Spleen (tissue), 11 donors: ENCODE measurements around the gene TM9SF3. TPM values are rescaled to one million over a fixed set of nuclear protein-coding genes. Genes with fewer than 3 reads are reported as not detected.

ENCODE experiments used
- DNase-seq: peaks from one replicate; pipeline ENCODE4 v3.0.0-alpha.2; 2020
- H3K27ac ChIP-seq, 8 donors: fragments of 200-600 bp; sonication (generic) in 7 of 8; 1 replicate in 4 of 8; 2 replicates in 4 of 8; pipeline versions ENCODE4 v1.5.0 to v1.8.0; 2016 to 2021; ENCODE audit warnings: inconsistent platforms in 4 of 8, mild to moderate bottlenecking in 4 of 8, moderate library complexity in 1 of 8
- H3K27me3 ChIP-seq, 7 donors: fragments of 200-600 bp; sonication (generic) in 6 of 7; replicated peaks in 1 of 7; 1 replicate in 4 of 7; 2 replicates in 3 of 7; pipeline versions ENCODE4 v1.5.0 to v1.8.0; 2016 to 2021; ENCODE audit warnings: inconsistent platforms in 3 of 7, mild to moderate bottlenecking in 1 of 7
- H3K36me3 ChIP-seq, 6 donors: fragments of 200-600 bp; sonication (generic) in 5 of 6; 1 replicate in 4 of 6; 2 replicates in 2 of 6; pipeline versions ENCODE4 v1.5.0 to v1.8.0; 2016 to 2021; ENCODE audit warnings: inconsistent platforms in 2 of 6
- H3K4me1 ChIP-seq, 6 donors: fragments of 200-600 bp; sonication (generic) in 5 of 6; 1 replicate in 3 of 6; 2 replicates in 3 of 6; pipeline versions ENCODE4 v1.5.0 to v1.8.0; 2016 to 2021; ENCODE audit warnings: inconsistent platforms in 3 of 6
- H3K4me3 ChIP-seq, 8 donors: fragments of 200-600 bp; sonication (generic) in 7 of 8; 1 replicate in 4 of 8; 2 replicates in 4 of 8; pipeline versions ENCODE4 v1.5.0 to v1.8.0; 2016 to 2021; ENCODE audit warnings: inconsistent platforms in 4 of 8, mild to moderate bottlenecking in 4 of 8, moderate library complexity in 2 of 8
- H3K9me3 ChIP-seq, 8 donors: fragments of 200-600 bp; sonication (generic) in 7 of 8; 1 replicate in 4 of 8; 2 replicates in 4 of 8; pipeline versions ENCODE4 v1.5.0 to v1.8.0; 2016 to 2021; ENCODE audit warnings: inconsistent platforms in 4 of 8
- CTCF ChIP-seq, 11 experiments: fragments of 200-600 bp in 7 of 11; fragments of 450-650 bp in 4 of 11; sonication (generic) in 4 of 11; IDR thresholded peaks in 8 of 11; conservative IDR thresholded peaks in 3 of 11; 1 replicate in 7 of 11; 2 replicates in 4 of 11; pipeline versions ENCODE4 v1.4.0 to v1.8.0; 2016 to 2021; ENCODE audit warnings: antibody characterized with exemption in 11 of 11, inconsistent platforms in 4 of 11, mild to moderate bottlenecking in 1 of 11
- POLR2A ChIP-seq, 3 donors: fragments of 450-650 bp; IDR thresholded peaks; one replicate each; pipeline ENCODE4 v1.5.1; 2017; ENCODE audit warnings: antibody characterized with exemption in 3 of 3, mild to moderate bottlenecking in 1 of 3
- POLR2AphosphoS5 ChIP-seq, 3 donors: sonication (generic); formaldehyde crosslinking; IDR thresholded peaks; one replicate each; pipeline ENCODE4 v1.5.1; 2017; ENCODE audit warnings: antibody characterized with exemption in 3 of 3
- WGBS, 5 donors: extraction: QIAGEN DNeasy Blood & Tissue Kit in 3 of 5; methylation state at CpG; one replicate each; pipeline versions ENCODE4 v1.1.5 to v1.1.7; 2013 to 2018; 5-methylcytosine and 5-hydroxymethylcytosine counted together
- intact Hi-C: fragments of 100-400 bp; cut with DNase I; formaldehyde crosslinking; loops from one replicate; pipeline ENCODE4 v1.15.0; 2023; ENCODE audit warnings: low total_unique reads
- polyA plus RNA-seq, 3 donors: library from polyadenylated mRNA; stranded (reverse); fragments of 200-250 nt; gene quantifications; one replicate each; pipeline ENCODE4 v1.2.1, GENCODE V29; 2013
- total RNA-seq, 7 donors: library from RNA; depleted of rRNA in 3 of 7; stranded (reverse); fragments of >200 nt in 3 of 7; fragmentation: NEBNext Ultra II Directional in 4 of 7; extraction: Animal tissue kit (Norgen Biotek cat#: 25700) in 4 of 7; gene quantifications; one replicate each; pipeline versions ENCODE4 v1.1.0 to v1.2.1, GENCODE V29; 2016 to 2021
- donor health status: healthy with polysubstance abuse.
- donor health status: DM: no; HTN: no; CAD: no; lungs with moderate emphysema.
- donor health status: DM: no; HTN: no; CAD: no.
- donor health status: Bipolar disorder and iron deficiency.
- donor health status: healthy.
- donor health status: DM: no; HTN: no; CAD: no.
- donor health status: DM: yes; HTN: yes; CAD: no.

TM9SF3 gene
- total and polyA plus RNA-seq, 10 donors, result 13.2 to 107 (median 76.7) TPM

DNA sequence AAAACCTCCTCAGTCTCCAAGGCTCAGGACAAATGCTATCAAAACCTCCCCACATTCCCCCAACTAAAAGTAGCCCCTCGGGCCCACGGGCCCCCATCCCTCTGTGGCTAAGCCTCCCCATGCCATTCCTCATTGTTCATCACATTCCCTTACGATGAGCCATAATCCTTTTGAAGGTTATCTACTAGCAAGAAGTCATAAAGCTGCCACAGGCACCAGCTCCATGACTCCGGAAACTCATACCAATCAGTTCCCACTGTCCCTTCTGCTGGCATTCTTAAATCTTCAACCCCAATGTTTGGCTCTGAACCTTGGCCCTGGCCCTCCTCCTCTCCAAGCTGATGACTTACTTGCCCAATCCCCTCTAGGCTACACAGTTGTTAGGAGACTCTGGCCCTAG is 19.4 kb upstream of the TM9SF3 start:
- WGBS, 5 donors, result 94 to 96% (median 94%) methylated on average over 4 of the region's 4 CpGs
- no peaks in the 10 kb centered on the region for H3K27me3 ChIP-seq

GRCh38 chr10:96600337-96600736 is 13.5 kb upstream of the TM9SF3 start:
- Histone ChIP-seq H3K36me3 (peaks cover 2 to 100% (median 78%) of the 10 kb centered on the region in 6 donors), H3K9me3 (no peaks in the 10 kb centered on the region), H3K4me3 (no peak overlapping the region), H3K27ac (no peak overlapping the region), H3K4me1 (no peaks in the 10 kb centered on the region), H3K27me3 (no peaks in the 10 kb centered on the region)
- intact Hi-C loops, result no loop called here
- DNase-seq, result no peak
- TF ChIP-seq CTCF (IDR thresholded peaks at IDR 0.05 in 8 of 11, conservative IDR thresholded peaks at IDR 0.05 in 3 of 11) (no peak), POLR2A (IDR thresholded peaks at IDR 0.05) (no peak), POLR2AphosphoS5 (IDR thresholded peaks at IDR 0.05) (no peak)
- 92 to 96% (median 95%) methylated on average over 4 of the region's 4 CpGs for WGBS, 5 donors

More for the DNA sequence above, 19.4 kb upstream of the TM9SF3 start:
- Histone ChIP-seq H3K27ac (no peak overlapping the region), H3K4me3 (no peak overlapping the region), H3K9me3 (no peaks in the 10 kb centered on the region), H3K4me1 (peaks cover 0 to 8% (median 0%) of the 10 kb centered on the region in 6 donors), H3K36me3 (peaks cover 0 to 100% (median 89%) of the 10 kb centered on the region in 6 donors)
- no peak for DNase-seq
- intact Hi-C loops, result no loop called here
- TF ChIP-seq CTCF (IDR thresholded peaks at IDR 0.05 in 8 of 11, conservative IDR thresholded peaks at IDR 0.05 in 3 of 11) (no peak), POLR2A (IDR thresholded peaks at IDR 0.05) (no peak), POLR2AphosphoS5 (IDR thresholded peaks at IDR 0.05) (no peak)

GRCh38 chr10:96598846-96599245 is 12.0 kb upstream of the TM9SF3 start:
- Histone ChIP-seq H3K4me3 (no peak overlapping the region), H3K9me3 (no peaks in the 10 kb centered on the region), H3K27ac (no peak overlapping the region), H3K36me3 (peaks cover 2 to 100% (median 81%) of the 10 kb centered on the region in 6 donors), H3K4me1 (no peaks in the 10 kb centered on the region), H3K27me3 (no peaks in the 10 kb centered on the region)
- TF ChIP-seq CTCF (IDR thresholded peaks at IDR 0.05 in 8 of 11, conservative IDR thresholded peaks at IDR 0.05 in 3 of 11), result no peak
- TF ChIP-seq POLR2AphosphoS5 (IDR thresholded peaks at IDR 0.05), result no peak
- TF ChIP-seq POLR2A (IDR thresholded peaks at IDR 0.05), result no peak
- intact Hi-C loops, result no loop called here
- no peak for DNase-seq
- 78 to 92% (median 90%) methylated on average over 4 of the region's 4 CpGs for WGBS, 5 donors

DNA sequence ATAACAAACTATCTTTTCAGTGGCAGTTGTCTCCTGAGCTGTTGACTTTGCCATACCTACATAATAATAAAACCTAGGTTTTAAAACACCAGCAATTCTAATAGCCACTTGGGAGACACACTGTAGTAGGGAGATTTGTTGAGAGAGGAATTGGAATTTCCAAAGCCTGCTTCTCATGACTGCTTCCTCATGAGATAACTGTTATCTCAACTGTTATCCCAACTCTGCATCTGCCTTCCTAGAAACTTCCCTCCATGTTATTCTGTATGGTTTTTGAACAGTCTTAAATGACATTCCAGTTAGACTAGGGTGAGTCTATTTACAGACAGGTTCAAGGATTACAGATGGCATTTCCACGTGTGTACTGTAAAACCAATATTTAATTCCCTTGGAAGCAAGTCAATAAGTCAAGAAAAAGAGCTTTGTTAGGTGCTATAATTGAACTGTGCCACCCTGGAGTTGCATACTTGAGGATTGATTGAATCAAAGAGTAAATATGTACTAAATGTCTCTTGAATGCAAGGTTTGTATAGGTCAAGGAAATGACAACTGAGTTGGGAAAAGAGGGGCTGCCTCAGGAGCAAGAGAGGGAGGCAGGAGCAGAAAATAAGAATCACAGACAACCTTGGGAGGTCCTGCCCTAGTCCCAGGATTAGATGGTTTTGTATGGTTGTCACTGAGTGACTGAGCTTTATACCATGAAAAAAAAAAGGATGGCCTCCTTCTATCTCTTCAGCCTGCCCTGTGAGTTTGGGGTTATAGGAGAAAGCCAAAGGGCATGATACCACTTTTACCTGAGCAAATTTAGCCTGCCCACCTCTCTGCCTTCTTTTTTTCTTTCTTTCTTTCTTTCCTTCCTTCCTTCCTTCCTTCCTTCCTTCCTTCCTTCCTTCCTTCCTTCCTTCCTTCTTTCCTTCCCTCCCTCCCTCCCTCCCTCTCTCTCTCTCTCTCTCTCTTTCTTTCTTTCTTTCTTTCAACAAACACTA is 9.9 kb upstream of the TM9SF3 start:
- intact Hi-C loops, result no loop called here
- WGBS, 5 donors, result 59 to 78% (median 75%) methylated on average over 1 of the region's 1 CpG
- Histone ChIP-seq H3K36me3 (peaks cover 2 to 97% (median 70%) of the 10 kb centered on the region in 6 donors), H3K27me3 (no peaks in the 10 kb centered on the region), H3K9me3 (no peaks in the 10 kb centered on the region), H3K27ac (no peak overlapping the region), H3K4me3 (no peak overlapping the region), H3K4me1 (peaks cover 0 to 1% (median 0%) of the 10 kb centered on the region in 6 donors)
- DNase-seq, result no peak
- TF ChIP-seq POLR2A (IDR thresholded peaks at IDR 0.05), result no peak
- no peak for TF ChIP-seq POLR2AphosphoS5 (IDR thresholded peaks at IDR 0.05)
- TF ChIP-seq CTCF (IDR thresholded peaks at IDR 0.05 in 8 of 11, conservative IDR thresholded peaks at IDR 0.05 in 3 of 11), result no peak
